ENCODE measurements around the gene SLC25A26. TPM values are rescaled to one million over a fixed set of nuclear protein-coding genes. Genes with fewer than 3 reads are reported as not detected.

SLC25A26 gene
- total RNA-seq, 1 experiment from 2014 or later, result 13.2 TPM

DNA sequence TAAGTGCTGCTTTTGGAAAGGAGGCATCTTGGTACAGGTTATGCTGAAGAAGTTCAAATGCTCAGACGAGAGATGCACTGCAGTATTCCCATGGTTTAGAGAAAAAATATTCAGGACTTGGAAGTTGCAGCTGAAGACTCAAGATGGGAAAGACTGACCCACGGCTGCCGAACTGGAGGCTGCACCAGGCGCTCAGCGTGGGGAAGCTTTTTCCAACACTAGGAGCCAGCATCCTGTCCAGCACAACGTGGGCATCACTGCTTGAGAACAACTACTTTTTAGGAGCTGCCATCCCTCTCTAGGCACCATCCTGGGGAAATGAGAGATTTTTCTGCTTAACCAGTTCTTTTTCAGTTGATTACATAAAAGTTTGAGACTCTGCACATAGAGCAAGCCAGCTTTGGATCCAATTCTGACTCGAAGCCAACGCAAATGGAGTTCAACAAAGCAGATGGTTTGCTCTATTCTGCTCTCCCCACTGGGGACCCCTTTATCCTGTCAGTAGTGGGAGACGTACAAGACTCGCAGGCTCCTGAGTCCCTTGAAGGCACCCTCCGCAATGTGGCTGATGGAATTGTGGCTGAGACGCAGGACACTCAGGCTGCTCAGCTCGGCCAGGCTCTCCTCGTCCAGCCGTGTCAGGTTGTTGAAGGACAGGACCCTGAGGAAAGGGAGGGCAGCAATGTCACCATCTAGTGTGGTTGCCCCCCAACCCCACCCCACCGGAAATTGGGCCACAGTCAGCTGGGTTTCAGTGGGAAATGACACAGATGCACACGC, 186.2 kb downstream of the SLC25A26 start:
- no peak overlapping the region for H3K27ac ChIP-seq (ENCODE audit: low read length)
- ATAC-seq (no peak), DNase-seq (ENCODE audit: low read depth, low spot score) (no peak)
- intact Hi-C loops (cut with micrococcal nuclease; ENCODE audit: unreplicated experiment), result loop anchor here (5.0 kb wide), 1 partner anchor 410 kb away; no protein-coding TSS in a partner anchor
- H3K36me3 ChIP-seq (ENCODE audit: control insufficient read depth, insufficient read depth, low read length), result no peaks in the 10 kb centered on the region
- TF ChIP-seq CTCF (IDR thresholded peaks at IDR 0.05), result no peak
- TF ChIP-seq SIN3A (IDR thresholded peaks at IDR 0.05; ENCODE audit: borderline replicate concordance, insufficient read depth, low read depth, low read length), result no peak
- TF ChIP-seq, protein P1, sequence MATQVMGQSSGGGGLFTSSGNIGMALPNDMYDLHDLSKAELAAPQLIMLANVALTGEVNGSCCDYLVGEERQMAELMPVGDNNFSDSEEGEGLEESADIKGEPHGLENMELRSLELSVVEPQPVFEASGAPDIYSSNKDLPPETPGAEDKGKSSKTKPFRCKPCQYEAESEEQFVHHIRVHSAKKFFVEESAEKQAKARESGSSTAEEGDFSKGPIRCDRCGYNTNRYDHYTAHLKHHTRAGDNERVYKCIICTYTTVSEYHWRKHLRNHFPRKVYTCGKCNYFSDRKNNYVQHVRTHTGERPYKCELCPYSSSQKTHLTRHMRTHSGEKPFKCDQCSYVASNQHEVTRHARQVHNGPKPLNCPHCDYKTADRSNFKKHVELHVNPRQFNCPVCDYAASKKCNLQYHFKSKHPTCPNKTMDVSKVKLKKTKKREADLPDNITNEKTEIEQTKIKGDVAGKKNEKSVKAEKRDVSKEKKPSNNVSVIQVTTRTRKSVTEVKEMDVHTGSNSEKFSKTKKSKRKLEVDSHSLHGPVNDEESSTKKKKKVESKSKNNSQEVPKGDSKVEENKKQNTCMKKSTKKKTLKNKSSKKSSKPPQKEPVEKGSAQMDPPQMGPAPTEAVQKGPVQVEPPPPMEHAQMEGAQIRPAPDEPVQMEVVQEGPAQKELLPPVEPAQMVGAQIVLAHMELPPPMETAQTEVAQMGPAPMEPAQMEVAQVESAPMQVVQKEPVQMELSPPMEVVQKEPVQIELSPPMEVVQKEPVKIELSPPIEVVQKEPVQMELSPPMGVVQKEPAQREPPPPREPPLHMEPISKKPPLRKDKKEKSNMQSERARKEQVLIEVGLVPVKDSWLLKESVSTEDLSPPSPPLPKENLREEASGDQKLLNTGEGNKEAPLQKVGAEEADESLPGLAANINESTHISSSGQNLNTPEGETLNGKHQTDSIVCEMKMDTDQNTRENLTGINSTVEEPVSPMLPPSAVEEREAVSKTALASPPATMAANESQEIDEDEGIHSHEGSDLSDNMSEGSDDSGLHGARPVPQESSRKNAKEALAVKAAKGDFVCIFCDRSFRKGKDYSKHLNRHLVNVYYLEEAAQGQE (IDR thresholded peaks at IDR 0.05; ENCODE audit: insufficient read depth in 1 of 2, low read depth in 2 of 2, low read length in 1 of 2), result no peak
- no peak for TF ChIP-seq POLR2AphosphoS5 (IDR thresholded peaks at IDR 0.05; ENCODE audit: low read depth, low read length)
- no peak for TF ChIP-seq TCF7L2 (IDR thresholded peaks at IDR 0.05; ENCODE audit: low read depth, low read length)
- H3K27me3 ChIP-seq (ENCODE audit: control insufficient read depth, insufficient read depth, low read length), result no peaks in the 10 kb centered on the region
- no peak overlapping the region for H3K4me3 ChIP-seq (ENCODE audit: low read depth in 2 of 2, low read length in 2 of 2)
- no TSS peak for BruUV-seq (replicated peaks)
- in situ Hi-C loops (cut with HindIII; ENCODE audit: low pct_unique_long_range_greater_than_20kb, low sequenced_read_pairs), result no loop called here
- ChIA-PET POLR2A (no interaction called here), CTCF (no interaction called here)
- no peaks in the 10 kb centered on the region for H3K4me1 ChIP-seq (ENCODE audit: control insufficient read depth, insufficient read depth, low read length)
- no peaks in the 10 kb centered on the region for H3K9me3 ChIP-seq (ENCODE audit: control insufficient read depth, insufficient read depth, low read depth, low read length)

DNA sequence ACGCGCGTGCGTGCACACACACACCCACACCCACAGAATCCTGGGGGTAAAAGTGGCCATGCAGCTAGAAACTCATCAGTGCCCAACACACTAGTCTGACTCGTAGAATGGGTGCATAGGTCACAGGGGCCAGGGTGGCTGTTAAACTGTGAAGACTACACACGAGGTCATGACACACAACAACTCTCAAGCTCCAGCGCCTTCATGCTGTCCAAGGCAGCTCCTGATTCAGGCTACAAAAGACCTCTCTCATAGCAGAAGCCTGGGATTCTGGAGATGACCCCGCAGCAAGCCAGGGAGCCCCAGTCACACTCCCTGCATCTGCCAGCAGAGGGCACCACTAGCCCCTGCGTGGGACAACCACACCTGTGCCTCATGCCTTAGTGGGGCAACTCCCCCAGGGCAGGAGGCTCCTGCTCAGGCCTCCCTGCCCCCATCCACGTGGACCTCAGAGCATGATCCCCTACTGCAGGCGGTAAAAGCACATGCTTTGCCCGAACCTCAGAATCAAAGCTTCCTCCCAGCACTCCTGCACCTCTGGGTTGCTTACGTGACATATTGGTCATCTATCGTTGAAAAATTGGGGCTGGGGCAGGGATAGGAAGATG, 186.9 kb downstream of the SLC25A26 start:
- H3K4me3 ChIP-seq (ENCODE audit: low read depth in 2 of 2, low read length in 2 of 2), result no peak overlapping the region
- no peak overlapping the region for H3K27ac ChIP-seq (ENCODE audit: low read length)
- DNase-seq (ENCODE audit: low read depth, low spot score), result peak; percentile 24
- no TSS peak for BruUV-seq (replicated peaks)
- CTCF ChIA-PET, result no interaction called here
- TF ChIP-seq CTCF (IDR thresholded peaks at IDR 0.05) (peak; percentile 85), TCF7L2 (IDR thresholded peaks at IDR 0.05; ENCODE audit: low read depth, low read length) (no peak), POLR2AphosphoS5 (IDR thresholded peaks at IDR 0.05; ENCODE audit: low read depth, low read length) (no peak), SIN3A (IDR thresholded peaks at IDR 0.05; ENCODE audit: borderline replicate concordance, insufficient read depth, low read depth, low read length) (no peak)
- intact Hi-C loops (cut with micrococcal nuclease; ENCODE audit: unreplicated experiment) (loop anchor here (5.0 kb wide), 1 partner anchor 410 kb away; no protein-coding TSS in a partner anchor), in situ Hi-C loops (cut with HindIII; ENCODE audit: low pct_unique_long_range_greater_than_20kb, low sequenced_read_pairs) (no loop called here)
- H3K36me3 ChIP-seq (ENCODE audit: control insufficient read depth, insufficient read depth, low read length), result no peaks in the 10 kb centered on the region
- H3K4me1 ChIP-seq (ENCODE audit: control insufficient read depth, insufficient read depth, low read length), result no peaks in the 10 kb centered on the region
- POLR2A ChIA-PET, result no interaction called here
- H3K9me3 ChIP-seq (ENCODE audit: control insufficient read depth, insufficient read depth, low read depth, low read length), result no peaks in the 10 kb centered on the region
- ATAC-seq, result peak; percentile 89
- no peaks in the 10 kb centered on the region for H3K27me3 ChIP-seq (ENCODE audit: control insufficient read depth, insufficient read depth, low read length)
